H9 (cell line): ENCODE data around the gene ATXN7. TPM values are rescaled to one million over a fixed set of nuclear protein-coding genes. Genes with fewer than 3 reads are reported as not detected.

Experiments used
- DNase-seq: peaks from one replicate; pipeline ENCODE4 v3.0.0-alpha.2; 2017
- H2AFZ ChIP-seq: one replicate; pipeline ENCODE4 v1.6.1; 2013; ENCODE audit warnings: mild to moderate bottlenecking, low read length, control low read depth, moderate library complexity
- H2AK5ac ChIP-seq: 2 replicates; pipeline ENCODE4 v1.6.1; 2013; ENCODE audit warnings: low read length, control low read depth, mixed read lengths; ENCODE audit not compliant: insufficient read length
- H2BK120ac ChIP-seq: one replicate; pipeline ENCODE4 v1.6.1; 2013; ENCODE audit warnings: low read depth, mild to moderate bottlenecking, low read length, control low read depth, inconsistent platforms; ENCODE audit not compliant: poor library complexity, severe bottlenecking
- H2BK12ac ChIP-seq: 2 replicates; pipeline ENCODE4 v1.6.1; 2013; ENCODE audit warnings: low read length, control low read depth, mixed read lengths, low read depth; ENCODE audit not compliant: insufficient read length
- H2BK15ac ChIP-seq: 2 replicates; pipeline ENCODE4 v1.6.1; 2013; ENCODE audit warnings: low read depth, low read length, control low read depth
- H2BK20ac ChIP-seq: one replicate; pipeline ENCODE4 v1.6.1; 2013; ENCODE audit warnings: low read depth, mild to moderate bottlenecking, low read length, control low read depth, inconsistent platforms; ENCODE audit not compliant: poor library complexity, severe bottlenecking
- H2BK5ac ChIP-seq: 2 replicates; pipeline ENCODE4 v1.6.1; 2013; ENCODE audit warnings: low read length, control low read depth, mixed read lengths; ENCODE audit not compliant: insufficient read length
- H3K14ac ChIP-seq: 2 replicates; pipeline ENCODE4 v1.6.1; 2013; ENCODE audit warnings: low read length, control low read depth; ENCODE audit not compliant: insufficient read depth
- H3K18ac ChIP-seq: 2 replicates; pipeline ENCODE4 v1.6.1; 2013; ENCODE audit warnings: low read depth, mild to moderate bottlenecking, mixed read lengths, low read length, control low read depth; ENCODE audit not compliant: insufficient read length
- H3K23ac ChIP-seq: 2 replicates; pipeline ENCODE4 v1.6.1; 2013; ENCODE audit warnings: low read length, control low read depth, mixed read lengths, low read depth; ENCODE audit not compliant: insufficient read length
- H3K23me2 ChIP-seq: 2 replicates; pipeline ENCODE4 v1.6.1; 2013; ENCODE audit warnings: low read depth, mild to moderate bottlenecking, mixed read lengths, low read length, control low read depth; ENCODE audit not compliant: insufficient read length, poor library complexity, severe bottlenecking
- H3K27ac ChIP-seq: 2 replicates; pipeline ENCODE4 v1.5.1; 2013; ENCODE audit warnings: low read length, control low read depth, mixed read lengths, low read depth; ENCODE audit not compliant: insufficient read length
- H3K27me3 ChIP-seq: 2 replicates; pipeline ENCODE4 v1.6.1; 2013; ENCODE audit warnings: low read length, control low read depth, inconsistent platforms; ENCODE audit not compliant: insufficient read depth
- H3K4ac ChIP-seq: 2 replicates; pipeline ENCODE4 v1.6.1; 2013; ENCODE audit warnings: low read depth, mild to moderate bottlenecking, control low read depth, inconsistent platforms, low read length, moderate library complexity
- H3K4me1 ChIP-seq: 2 replicates; pipeline ENCODE4 v1.6.1; 2013; ENCODE audit warnings: low read length, control low read depth, inconsistent platforms; ENCODE audit not compliant: insufficient read depth
- H3K4me2 ChIP-seq: 2 replicates; pipeline ENCODE4 v1.6.1; 2013; ENCODE audit warnings: low read length, control low read depth, mixed read lengths; ENCODE audit not compliant: insufficient read length, insufficient read depth
- H3K56ac ChIP-seq: 2 replicates; pipeline ENCODE4 v1.6.1; 2013; ENCODE audit warnings: low read depth, mild to moderate bottlenecking, mixed read lengths, low read length, control low read depth; ENCODE audit not compliant: insufficient read length
- H3K79me1 ChIP-seq: 2 replicates; pipeline ENCODE4 v1.6.1; 2013; ENCODE audit warnings: low read depth, mild to moderate bottlenecking, moderate library complexity, low read length, control low read depth, inconsistent platforms; ENCODE audit not compliant: insufficient read depth, poor library complexity, severe bottlenecking
- H3K79me2 ChIP-seq: 2 replicates; pipeline ENCODE4 v1.6.1; 2013; ENCODE audit warnings: low read length, control low read depth, inconsistent platforms; ENCODE audit not compliant: insufficient read depth
- H3K9ac ChIP-seq: 2 replicates; pipeline ENCODE4 v1.6.1; 2013; ENCODE audit warnings: low read length, control low read depth, mixed read lengths; ENCODE audit not compliant: insufficient read length; ENCODE audit errors: extremely low read depth
- H3K9me3 ChIP-seq: one replicate; pipeline ENCODE4 v1.6.1; 2013; ENCODE audit warnings: low read depth, low read length, inconsistent platforms; ENCODE audit not compliant: control insufficient read depth
- H3T11ph ChIP-seq: one replicate; pipeline ENCODE4 v1.6.1; 2013; ENCODE audit warnings: mild to moderate bottlenecking, low read length, control low read depth, inconsistent platforms
- H4K20me1 ChIP-seq: one replicate; pipeline ENCODE4 v1.6.1; 2013; ENCODE audit not compliant: control insufficient read depth, insufficient read length, insufficient read depth
- H4K5ac ChIP-seq: 2 replicates; pipeline ENCODE4 v1.6.1; 2013; ENCODE audit warnings: low read depth, mild to moderate bottlenecking, mixed read lengths, low read length, control low read depth; ENCODE audit not compliant: insufficient read length
- H4K8ac ChIP-seq: replicated peaks from 2 replicates; pipeline ENCODE4 v1.6.1; 2013; ENCODE audit warnings: low read length, control low read depth, mixed read lengths, low read depth; ENCODE audit not compliant: insufficient read length
- H4K91ac ChIP-seq: 2 replicates; pipeline ENCODE4 v1.6.1; 2013; ENCODE audit warnings: low read depth, mild to moderate bottlenecking, moderate library complexity, mixed read lengths, low read length, control low read depth; ENCODE audit not compliant: insufficient read length
- H3K27ac Mint-ChIP-seq, 3 experiments: 2 replicates in 2 of 3; 3 replicates in 1 of 3; pipeline ENCODE4 v1.8.0; 2020 to 2021; ENCODE audit warnings: mixed read lengths in 3 of 3, mild to moderate bottlenecking in 1 of 3, moderate library complexity in 1 of 3
- H3K27me3 Mint-ChIP-seq: 2 replicates; pipeline ENCODE4 v1.8.0; 2021; ENCODE audit warnings: low read depth, mild to moderate bottlenecking, moderate library complexity, mixed read lengths
- H3K36me3 Mint-ChIP-seq, 3 experiments: 2 replicates in 2 of 3; 3 replicates in 1 of 3; pipeline ENCODE4 v1.8.0; 2020 to 2021; ENCODE audit warnings: low read depth in 3 of 3, mixed read lengths in 3 of 3; ENCODE audit not compliant: insufficient read depth in 1 of 3
- H3K4me1 Mint-ChIP-seq, 2 experiments: 2 replicates each; pipeline ENCODE4 v1.8.0; 2020; ENCODE audit warnings: mixed read lengths in 2 of 2
- H3K4me3 Mint-ChIP-seq, 2 experiments: 2 replicates in 1 of 2; 3 replicates in 1 of 2; pipeline ENCODE4 v1.8.0; 2020 to 2021; ENCODE audit warnings: mild to moderate bottlenecking in 2 of 2, mixed read lengths in 2 of 2, moderate library complexity in 1 of 2
- H3K9me3 Mint-ChIP-seq, 2 experiments: 2 replicates in 1 of 2; 3 replicates in 1 of 2; pipeline ENCODE4 v1.8.0; 2020; ENCODE audit warnings: mild to moderate bottlenecking in 2 of 2, mixed read lengths in 2 of 2, moderate library complexity in 1 of 2
- CTCF ChIP-seq: fragments of 200-600 bp; sonication (generic); conservative IDR thresholded peaks from 3 replicates; pipeline ENCODE4 v1.8.0; 2021; ENCODE audit warnings: antibody characterized with exemption, mild to moderate bottlenecking
- WGBS: extraction: QIAGEN DNeasy Blood & Tissue Kit; methylation state at CpG from one replicate; pipeline ENCODE4 v1.1.7; 2013; ENCODE audit warnings: missing lambda C conversion rate, low lambda C conversion rate, mixed read lengths; ENCODE audit not compliant: insufficient read length; ENCODE audit errors: extremely low coverage; 5-methylcytosine and 5-hydroxymethylcytosine counted together
- total RNA-seq: library from RNA; stranded (reverse); gene quantifications from 2 replicates; pipeline ENCODE4 v1.2.1, GENCODE V29; 2021

ATXN7 gene
- total RNA-seq, 1 experiment from 2014 or later, result 21.5 TPM

GRCh38 chr3:63972196-63972595 is 108.5 kb downstream of the ATXN7 start:
- H4K8ac ChIP-seq, result no peak overlapping the region
- no peaks in the 10 kb centered on the region for H3K27me3 ChIP-seq
- Mint-ChIP-seq H3K4me3 (no peak overlapping the region), H3K4me1 (peaks cover 56 to 66% of the 10 kb centered on the region in 2 experiments), H3K27ac (no peak overlapping the region), H3K9me3 (no peaks in the 10 kb centered on the region), H3K36me3 (peaks cover 0 to 2% (median 0%) of the 10 kb centered on the region in 3 experiments; a peak in 1 of 7 replicates), H3K27me3 (no peaks in the 10 kb centered on the region)
- H2BK5ac ChIP-seq, result no peak overlapping the region
- no peaks in the 10 kb centered on the region for H4K20me1 ChIP-seq
- H3K4me2 ChIP-seq, result no peak overlapping the region
- H3K79me1 ChIP-seq, result peaks cover 2% of the 10 kb centered on the region
- no peak for DNase-seq
- peaks cover 17% of the 10 kb centered on the region for H3K4me1 ChIP-seq
- no peak overlapping the region for H2AK5ac ChIP-seq
- H2AFZ ChIP-seq, result no peak overlapping the region
- H3K4ac ChIP-seq, result no peak overlapping the region
- H2BK20ac ChIP-seq, result no peak overlapping the region
- H2BK12ac ChIP-seq, result no peak overlapping the region
- TF ChIP-seq CTCF, result no peak
- no CpG with 5 or more reads among the region's 2 CpGs for WGBS
- H3K79me2 ChIP-seq, result no peaks in the 10 kb centered on the region
- H2BK15ac ChIP-seq, result no peak overlapping the region
- H3K9me3 ChIP-seq, result no peaks in the 10 kb centered on the region
- no peak overlapping the region for H3K56ac ChIP-seq
- H3T11ph ChIP-seq, result no peak overlapping the region
- no peak overlapping the region for H3K23ac ChIP-seq
- no peaks in the 10 kb centered on the region for H3K23me2 ChIP-seq
- H2BK120ac ChIP-seq, result no peak overlapping the region
- no peak overlapping the region for H4K91ac ChIP-seq
- no peak overlapping the region for H3K27ac ChIP-seq
- H3K18ac ChIP-seq, result no peak overlapping the region
- no peak overlapping the region for H3K9ac ChIP-seq
- H3K14ac ChIP-seq, result no peak overlapping the region
- no peak overlapping the region for H4K5ac ChIP-seq
